ENCODE data around the gene MAPK12.

The MAPK12 gene

DNA sequence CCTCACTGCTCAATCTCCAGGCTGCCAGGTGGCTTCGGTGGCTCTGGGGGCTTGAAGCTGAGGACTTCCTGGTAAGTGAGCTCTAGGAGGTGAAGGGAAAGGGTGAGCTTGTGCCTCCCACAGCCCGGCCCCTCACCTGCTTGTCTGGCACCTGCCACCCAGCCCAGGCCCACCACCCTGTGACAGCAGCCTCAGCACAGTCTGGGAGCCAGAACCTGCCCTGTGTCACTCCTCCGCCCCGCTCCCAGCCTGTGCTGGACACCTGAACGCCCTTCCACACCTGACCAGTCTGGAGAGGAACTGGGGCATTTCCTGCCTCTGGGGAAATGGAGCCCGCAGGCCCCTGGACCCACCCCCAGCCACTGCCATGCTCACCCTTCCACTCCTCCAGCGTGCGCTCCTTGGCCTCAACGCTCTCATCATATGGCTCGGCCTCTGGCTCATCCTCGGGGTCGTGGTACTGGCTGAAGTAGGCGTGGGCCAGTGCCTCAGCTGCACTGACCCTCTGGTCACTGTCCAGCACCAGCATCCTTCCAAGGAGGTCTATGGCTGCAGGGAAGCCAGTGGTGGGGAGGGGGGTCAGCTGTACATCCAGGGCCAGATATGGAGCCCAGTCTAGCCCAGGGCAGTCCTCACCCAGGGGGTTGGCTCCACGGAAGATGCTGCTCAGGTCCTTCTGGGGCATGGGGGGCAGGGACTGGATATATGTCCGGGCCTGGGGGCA is 3.6 kb upstream of the MAPK12 start:
- no peak for DNase-seq

DNA sequence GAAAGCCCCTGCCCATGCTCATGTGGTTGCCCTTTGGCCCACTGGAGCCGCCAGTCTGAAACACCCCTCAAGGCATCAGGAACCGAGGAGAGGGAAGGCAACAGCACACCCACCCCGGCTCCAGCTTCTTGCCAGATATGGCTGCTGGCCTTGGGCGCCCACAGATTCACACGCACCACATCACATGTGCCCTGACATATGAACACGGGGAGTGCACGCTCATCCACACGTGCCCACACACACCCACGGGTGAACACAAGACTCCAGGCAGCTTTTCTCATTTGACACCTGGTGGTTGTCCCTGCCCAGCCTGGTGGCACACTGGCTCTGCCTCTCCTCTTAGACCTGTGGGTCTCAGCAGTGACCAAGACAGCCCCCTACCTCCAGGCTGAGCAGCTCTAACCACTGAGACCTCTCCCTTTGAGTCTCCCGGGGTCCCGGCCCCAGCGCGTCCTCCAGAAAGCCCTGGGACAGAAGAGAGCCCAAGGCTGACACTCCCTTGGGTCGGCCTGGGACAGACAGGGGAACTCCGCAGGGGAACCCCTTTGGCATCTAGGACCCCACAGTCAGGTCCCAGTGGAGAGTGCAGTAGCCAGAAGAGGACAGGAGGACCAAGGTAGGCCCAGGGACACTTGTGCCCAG is 2.7 kb upstream of the MAPK12 start:
- no peak for DNase-seq

DNA sequence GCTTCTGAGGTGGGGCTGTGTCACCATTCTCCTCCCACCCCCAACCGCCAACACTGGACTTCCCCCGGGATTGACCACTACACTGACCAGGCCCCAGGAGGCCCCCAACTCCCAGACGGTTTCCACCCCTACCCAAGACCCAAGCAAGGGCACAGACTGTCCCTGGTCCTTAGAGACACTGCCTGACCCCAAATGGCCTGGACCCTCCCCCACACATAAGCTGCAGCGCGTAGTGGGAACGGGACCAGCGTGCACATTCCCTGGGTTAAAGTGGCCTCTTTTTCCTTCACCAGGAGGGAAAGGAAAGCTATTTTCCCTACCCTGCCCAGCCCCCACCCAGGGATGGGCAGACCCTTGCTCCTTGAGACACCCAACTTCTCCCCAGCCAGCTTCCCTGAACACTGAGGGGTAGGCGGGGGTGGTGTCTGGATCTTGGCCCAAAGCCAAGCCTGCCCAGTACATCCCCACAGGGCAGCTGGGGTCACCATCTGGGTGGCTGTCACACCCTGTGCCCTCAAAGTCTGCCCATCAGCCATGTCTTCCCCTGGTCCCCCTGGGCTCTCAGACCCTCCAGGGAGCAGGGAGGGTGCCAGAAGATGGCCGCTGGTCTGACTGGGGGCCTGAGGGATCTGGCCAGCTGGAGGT is 1.6 kb upstream of the MAPK12 start:
- no peak for DNase-seq

DNA sequence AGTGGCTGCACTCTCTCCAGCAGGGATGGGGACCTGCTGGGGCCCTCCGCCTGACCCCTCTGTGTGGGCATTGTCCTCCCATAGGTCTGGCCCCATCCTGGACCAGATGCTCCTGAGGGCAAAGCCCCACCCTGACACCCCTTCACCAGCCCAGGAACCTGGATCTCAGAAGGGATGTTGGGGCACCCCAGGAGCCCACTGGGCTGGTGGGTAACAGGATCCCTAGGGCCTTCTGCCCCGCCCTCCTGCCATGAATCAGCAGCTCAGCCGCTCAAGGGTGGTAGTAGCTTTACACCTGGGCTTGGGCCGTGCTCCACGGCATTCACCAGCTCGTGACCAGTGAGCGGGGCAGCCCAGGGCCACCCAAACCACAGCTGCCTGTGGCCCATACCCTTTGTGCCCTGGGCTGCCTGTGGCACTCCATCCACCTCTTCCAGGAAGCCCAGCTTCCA is 1.0 kb upstream of the MAPK12 start:
- no peak for DNase-seq

DNA sequence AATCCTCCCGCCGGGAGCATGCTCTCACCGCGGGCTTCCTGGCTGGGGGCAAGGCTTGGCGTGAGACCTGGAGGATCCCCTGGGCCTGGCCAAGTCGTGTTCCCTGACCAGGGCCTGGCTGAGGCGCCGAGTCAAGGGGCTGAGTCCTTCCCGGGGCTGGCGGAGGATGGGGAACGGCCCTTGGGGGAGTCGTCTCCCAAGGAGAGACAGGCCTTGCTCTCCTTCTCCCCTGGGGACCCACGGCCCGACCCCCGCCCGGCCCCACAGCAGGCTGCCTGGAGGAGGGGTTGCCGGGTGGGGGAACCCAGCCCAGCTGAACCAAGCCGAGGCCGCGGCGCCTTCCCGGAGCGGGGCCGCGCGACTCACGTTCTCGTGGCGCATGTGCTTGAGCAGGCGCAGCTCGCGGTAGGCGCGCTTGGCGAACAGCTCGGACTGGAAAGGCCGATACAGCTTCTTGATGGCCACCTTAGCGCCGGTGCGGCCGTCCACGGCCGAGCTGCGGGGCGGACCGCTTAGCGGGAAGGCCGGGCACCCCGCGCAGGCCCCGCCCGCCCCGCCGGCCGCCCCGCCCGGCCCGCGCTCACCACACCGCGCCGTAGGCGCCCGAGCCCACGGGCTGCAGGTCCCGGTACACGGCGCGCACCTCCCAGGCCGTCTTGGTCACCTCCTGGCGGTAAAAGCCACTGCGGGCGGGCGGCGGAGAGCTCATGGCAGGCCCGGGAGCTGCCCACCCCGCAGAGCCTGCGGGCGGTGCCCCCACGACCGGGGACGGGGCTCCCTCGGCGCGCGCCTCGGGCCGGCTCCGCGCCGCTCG is 475 bp downstream of the MAPK12 start:
- no peak for DNase-seq

DNA sequence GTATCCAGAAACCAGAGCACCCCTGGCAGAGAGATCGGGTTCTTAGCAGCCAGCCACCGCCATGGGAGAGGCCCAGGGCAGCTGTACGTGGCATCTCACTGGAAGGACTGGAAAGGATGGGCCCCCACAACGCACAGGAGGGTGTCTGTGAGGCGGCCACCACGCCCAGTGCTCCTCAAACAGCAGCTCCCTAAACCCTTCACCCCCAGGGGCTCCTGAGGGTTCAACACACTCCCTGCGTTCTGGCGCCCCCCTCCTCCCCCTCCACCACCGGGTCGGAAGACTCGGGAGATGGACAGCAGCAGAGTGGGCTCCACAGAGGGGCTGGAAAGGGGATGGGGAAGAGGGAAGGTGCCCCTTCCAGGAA is 1.1 kb downstream of the MAPK12 start:
- no peak for DNase-seq

DNA sequence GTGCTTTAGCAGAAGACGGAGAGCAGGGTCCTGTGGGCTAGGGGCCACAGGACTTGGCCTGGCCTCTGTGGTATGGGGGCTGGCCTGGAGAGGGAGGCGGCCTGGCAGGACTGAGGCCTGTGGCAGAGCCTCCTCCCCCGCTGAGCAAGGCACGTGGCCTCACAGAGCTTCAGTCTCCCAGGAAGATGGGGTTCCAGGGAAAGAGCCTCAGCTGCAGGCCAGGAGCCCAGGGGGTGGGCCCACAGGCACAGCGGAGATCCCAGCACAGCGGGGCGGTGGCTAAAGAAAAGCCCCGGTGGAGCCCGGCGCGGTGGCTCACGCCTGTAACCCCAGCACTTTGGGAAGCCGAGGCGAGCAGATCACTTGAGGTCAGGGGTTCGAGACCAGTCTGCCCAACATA is 2.2 kb downstream of the MAPK12 start:
- no peak for DNase-seq

DNA sequence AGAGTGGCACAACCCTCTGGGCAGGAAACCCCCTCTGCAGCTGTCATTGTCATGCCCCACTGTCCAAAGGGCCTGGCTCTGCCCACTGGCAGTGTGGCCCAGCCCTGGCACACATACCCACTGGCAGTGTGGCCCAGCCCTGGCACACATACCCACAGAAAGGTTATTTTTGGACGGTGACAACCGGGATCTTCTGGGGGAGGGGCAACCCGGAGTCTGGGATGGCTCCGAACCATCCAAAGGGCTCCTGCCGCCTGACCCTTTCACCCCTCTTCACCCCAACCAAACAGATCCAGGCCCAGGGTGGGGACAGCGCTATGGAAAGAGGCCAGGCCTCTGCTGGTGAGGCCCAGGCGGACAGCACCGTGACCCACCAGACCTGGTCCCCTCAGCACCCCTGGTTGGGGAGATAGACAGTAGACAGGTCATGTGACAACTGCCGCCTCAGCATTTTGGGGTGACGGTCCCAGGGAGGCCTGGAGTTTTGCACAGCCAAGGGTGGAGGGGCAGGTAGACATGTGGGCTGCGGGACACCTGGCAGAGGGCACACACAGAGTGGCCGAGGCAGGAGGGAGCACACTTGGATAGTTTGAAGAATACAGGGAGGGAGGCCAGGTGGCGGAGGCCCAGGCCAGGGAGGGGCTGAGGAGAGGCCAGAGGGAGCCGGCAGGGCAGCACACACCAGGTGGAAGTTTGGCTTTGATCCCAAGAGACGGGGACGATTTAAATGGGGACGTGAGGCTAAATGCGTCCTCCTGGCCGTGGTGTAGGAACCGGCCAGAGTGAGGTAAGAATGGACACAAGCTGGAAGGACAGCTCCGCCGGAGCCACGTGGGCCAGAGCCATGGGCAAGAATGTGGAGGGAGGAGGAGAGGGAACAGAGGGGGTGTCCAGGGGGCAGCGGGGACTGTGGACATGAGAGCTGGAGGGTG is 2.9 kb downstream of the MAPK12 start:
- no peak for DNase-seq

DNA sequence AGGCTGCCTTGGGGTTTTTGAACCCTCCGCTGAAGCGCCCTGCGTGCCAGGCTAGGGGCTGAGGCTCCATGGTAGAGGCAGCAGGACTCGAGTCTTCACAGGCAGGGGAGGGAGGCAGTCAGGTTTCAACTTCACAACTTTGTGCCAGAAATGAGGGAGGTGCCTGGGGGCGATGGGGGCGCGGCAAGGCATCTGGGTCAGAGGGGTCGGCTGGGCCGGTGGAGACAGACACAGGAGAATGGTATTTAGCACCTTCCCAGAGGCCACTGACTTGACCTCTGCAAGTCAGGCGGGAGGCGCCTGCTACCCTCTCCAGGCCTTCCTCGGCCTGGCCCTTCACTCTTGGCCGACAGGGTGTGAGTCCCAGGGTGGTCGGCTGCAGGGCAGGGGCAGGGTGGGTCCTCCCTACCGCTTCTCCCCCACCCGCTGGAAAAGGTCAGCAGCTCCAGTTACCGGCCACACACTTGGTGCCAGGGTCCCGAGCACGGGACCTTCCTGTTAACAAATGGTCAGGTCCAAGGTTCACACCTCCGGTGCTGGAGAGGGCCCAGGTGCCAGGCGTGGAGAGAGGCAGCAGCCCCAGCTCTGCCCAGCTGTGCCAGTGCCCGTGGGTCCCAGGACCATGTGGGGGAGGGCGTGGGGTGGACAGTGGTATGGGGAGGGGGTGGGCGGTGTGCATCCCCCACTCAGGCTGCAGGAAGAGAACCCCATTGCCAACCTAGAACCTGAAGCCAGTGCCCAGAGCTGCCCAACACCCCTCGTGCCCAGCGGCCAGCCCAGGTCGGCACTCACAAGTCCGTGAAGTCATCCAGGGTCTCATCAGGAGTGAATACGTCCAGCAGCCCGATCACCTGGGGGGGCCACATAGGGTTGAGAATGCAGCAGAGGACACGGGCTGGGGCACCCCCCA is 3.8 kb downstream of the MAPK12 start:
- no peak for DNase-seq

DNA sequence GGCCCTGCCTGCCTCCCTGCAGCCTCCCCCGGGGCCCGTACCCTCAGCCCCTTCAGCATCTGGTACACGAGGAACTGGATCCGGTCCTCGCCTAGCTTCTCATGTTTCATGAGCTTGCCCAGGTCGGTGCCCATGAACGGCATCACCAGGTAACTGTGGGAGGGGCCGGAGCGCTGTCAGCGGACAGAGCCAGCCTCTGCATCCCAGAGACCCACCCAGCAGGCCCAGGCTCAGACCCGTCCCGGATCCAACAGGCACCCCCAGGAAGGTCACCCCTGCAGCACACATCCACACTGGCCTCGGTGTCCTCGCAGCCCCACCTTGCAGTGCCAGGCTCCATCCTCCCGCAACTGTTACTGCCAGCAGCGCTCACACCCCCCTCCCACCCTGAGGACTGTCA is 4.4 kb downstream of the MAPK12 start:
- DNase-seq: no peak

DNA sequence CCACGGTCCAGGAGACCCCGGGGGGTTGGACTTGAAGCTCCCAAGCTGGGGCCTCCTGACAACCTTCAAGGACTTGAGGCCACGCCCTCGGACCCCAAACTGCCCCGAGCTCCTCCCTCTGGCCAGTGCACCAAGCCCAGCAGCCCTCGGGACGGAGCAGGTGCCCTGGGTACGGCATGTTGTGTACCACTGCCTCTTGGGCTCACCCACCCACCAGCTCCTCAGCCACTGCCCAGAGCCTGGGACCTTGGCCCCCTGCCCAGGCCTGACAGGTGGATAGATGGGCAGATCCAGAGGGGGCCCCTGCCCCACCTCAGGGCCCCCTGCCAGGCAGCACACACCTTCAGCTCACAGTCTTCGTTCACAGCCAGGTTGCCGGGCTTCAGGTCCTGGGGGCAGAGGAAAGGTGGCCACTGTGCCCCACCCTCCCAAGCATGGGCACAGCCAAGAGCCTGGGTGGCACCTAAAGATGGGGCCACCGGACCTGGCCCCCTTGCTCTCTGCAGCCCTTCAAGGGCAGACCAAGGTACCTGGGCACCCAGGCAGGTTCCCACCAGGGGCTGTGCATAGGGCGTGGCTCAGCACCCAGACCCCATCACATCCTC is 5.1 kb downstream of the MAPK12 start:
- DNase-seq: no peak

DNA sequence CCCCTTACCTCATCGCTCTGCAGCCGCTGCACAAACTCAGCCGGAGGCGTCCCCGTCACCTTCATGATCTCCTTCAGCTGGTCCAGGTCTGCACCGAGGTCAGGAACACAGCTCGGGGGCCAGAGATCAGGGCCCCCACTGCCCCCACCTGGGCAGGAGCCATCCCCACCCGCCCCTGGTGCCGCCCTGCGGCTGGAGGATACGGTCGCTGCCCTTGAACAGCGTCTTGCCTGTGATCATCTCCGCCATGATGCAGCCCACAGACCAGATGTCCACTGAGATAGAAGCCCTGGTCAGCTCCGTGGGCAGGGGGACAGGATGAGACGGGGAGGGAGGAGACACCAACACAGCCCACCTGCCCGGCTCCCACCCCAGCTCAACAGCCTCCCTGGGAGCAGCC is 5.9 kb downstream of the MAPK12 start:
- no peak for DNase-seq

DNA sequence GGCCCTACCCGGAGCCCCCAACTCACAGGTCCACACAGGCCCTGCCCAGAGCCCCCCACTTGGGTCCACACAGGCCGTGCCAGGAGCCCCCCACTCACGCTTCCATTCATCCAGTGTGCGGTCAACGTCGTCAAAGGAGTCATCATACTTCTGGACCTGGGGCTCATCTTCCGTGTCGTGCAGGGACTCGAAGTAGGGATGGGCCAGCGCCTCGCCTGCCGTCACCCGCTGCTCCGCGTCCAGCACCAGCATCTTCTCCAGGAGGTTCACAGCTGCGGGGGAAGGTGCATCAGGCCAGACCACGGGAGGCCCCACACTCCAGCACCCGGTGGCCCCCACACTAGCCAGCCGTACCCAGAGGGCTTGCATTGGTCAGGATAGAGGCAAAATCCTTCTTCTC is 6.4 kb downstream of the MAPK12 start:
- DNase-seq: no peak

DNA sequence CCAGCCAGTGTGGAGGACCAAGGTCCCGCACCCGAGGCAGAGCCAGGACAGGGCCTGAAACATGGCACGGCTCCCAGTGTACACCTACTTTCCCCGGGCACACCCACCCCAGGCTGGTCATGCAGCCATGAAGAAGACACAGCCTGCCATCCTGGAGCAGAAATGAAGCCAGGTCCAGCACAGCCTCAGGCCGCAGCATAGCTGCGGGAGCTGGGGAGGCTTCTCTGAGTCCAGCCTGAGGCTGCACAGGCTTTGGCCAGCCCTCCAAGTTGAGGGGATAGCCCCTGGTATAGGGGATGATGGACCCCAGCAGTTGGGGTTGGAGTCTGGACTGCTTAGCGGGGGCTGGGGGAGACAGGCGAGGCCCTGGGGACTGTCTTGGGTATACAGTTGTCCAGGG is 7.5 kb downstream of the MAPK12 start:
- no peak for DNase-seq

DNA sequence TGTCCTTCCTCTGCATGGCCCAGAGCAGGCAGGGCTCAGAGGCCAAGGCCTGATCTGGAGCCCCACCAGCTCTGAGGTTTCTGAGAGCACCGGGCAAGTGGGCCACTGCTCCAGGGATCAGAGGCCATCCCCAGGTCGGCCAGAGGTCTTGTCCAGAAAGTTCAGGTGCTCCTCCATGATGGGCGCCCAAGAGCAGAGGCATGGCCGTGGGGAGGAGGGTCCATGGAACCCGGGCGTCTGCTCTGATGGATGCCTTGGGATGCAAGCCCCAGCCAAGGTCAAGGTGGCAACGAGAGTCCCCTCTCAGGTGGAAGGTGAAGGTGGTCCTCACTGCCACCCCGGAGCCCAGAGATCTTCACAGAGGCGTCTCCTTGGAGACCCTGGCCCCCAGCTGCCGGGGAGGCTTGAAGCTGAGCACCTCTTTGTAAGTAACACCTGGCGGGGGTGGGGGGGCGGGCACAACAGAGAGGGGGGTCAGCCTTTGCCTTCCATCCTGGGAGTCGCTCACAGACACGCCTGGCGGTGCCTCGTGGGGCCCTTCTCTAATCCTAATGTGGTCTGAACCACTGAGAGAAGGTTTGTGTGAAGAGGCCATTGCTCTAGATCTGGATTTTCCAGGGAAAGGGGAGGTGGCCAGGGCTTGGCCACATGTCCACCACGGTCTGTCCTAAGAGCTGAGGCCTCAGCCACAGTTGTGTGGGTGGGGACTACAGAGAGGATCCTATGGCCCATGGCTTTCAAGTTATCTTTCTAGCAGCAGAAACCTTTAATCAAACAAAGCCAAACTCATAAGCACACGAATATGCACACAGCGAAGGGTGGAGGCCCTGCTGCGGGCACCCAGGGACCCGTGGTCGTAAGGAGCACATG is 8.2 kb downstream of the MAPK12 start:
- no peak for DNase-seq

DNA sequence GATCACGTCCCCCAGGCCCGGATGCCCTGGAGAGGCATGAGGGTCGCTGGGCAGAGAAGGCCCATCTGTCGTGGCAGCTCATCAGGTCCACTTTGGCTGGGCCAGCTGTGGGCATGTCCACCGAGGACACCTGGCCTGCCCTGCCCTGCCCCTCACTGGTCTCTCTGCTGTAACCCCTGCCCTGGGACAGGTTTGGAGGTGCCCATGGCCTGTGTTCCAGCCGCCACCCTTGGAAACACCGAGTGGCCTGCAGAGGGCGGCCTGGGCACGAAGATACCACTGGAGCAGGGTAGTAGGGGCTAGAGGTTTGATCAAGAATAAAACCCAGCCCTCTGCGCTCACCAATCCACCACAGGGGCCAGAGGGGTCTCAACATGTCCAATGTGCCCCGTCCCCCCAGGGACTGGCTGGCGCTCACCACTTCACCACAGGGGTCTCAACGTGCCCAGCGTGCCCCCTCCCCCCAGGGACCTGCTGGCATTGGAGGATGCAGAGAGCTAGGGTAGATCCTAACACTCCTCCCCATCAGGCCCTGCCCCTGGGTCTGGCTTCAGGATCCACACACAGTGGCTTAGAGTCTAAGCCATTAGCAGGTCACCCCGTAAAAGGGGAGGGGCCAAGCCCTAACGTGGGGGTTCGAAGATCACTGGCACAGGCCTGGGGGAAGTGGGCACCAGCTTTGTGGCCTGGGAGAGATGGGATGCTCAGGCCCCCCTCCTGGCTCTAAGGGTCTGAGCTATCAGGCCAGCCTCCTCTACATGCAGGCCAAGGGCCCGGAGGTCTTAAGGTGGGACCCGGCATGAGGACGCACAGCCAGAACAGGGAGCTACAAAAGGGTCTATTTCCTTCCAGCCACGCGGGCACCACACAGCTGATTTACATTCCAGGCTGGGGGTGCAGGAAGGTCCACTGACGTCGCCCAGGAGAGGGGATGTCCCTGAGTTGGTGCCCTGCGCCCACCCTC is 9.1 kb downstream of the MAPK12 start:
- DNase-seq: peak; percentile 45

DNA sequence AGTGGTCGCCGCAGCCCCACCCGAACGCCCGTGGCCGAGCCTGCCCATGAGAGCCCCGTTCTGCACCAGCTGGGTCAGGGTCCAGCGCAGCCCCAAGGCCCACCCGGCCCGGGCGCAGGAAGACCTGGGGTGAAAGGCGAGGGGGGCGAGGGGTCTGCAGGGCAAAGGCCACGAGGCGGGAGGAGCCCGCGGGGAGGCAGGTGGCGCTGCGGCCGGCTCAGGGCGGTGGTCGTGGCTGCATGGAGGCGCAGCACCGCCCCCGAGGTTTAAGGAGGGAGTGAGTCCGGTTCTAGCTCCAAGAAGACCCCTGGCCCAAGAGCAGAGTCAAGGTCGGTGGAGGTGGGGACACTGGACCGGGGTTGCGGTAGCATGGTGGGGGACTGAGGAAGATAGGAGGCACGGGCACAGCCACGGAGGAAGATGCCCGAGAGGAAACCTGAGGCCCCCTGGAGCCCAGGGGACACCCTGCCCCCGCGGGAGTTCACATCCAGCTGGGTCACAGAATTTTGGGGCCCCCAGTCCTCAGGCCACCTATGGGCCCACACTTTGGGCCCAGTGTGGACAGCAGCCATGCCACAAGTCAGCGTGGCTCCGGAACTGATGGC is 9.9 kb downstream of the MAPK12 start:
- DNase-seq: no peak

Measured in SHP77 treated with DMSO at 0.1 percent for 48 hours (cell line).